Measurements from ENCODE around the gene RAPGEF4.

GRCh38 chr2:172926785-172927640, 191.4 kb downstream of the RAPGEF4 start:
- no peak for TF ChIP-seq GATA3 (IDR thresholded peaks at IDR 0.05; ENCODE audit: low read depth, low read length)
- no peak for TF ChIP-seq GATA2 (IDR thresholded peaks at IDR 0.05; ENCODE audit: low read depth, low read length)
